ENCODE data around the gene GNAO1.

The GNAO1 gene

DNA sequence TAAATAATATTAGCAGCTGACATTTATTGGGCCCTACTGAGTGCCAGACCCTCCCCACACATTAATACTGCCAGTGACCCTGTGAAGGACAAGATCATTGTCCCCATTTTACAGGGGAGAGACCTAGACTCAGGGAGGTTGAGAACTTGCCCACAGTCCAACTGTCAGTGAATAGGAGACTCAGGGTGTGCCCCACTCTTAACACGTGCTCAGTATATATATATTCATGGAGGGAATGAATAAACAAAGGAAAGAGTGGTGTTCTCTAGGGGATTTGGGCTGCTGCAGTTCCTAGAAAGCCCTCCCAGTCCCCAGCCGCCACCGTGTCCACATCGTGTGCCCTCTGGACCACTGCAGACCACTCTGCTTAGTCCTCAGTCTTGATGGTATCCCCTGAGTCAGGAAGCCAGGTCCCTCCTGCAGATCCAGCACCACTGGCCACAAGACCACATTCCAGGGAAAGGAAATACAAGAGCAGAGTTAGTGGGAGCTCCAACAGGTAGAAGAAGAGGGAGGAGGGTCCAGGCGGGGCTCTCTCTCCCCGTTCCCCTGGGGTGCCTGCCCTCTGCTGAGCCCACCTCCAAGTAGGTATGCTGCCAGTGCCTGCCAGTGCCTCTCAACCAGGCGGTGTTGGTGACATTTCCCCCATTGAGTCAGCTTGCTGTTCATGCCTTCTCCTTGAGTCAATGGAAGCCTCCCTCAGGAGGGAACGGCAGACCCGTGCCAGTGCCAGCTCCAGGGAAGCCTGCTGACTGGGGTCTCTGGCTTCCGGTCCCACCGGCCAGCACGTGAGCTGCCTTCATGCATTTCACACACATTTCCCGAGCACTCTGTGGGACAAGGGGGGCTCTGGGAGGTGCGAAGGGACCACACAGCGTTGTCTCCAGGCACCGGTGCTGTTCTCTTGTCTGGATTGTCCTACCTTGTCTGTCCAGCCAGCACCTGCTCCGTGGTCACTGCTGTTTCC lies 75.6 kb downstream of the GNAO1 start:
- no peak for DNase-seq (ENCODE audit: low spot score)

DNA sequence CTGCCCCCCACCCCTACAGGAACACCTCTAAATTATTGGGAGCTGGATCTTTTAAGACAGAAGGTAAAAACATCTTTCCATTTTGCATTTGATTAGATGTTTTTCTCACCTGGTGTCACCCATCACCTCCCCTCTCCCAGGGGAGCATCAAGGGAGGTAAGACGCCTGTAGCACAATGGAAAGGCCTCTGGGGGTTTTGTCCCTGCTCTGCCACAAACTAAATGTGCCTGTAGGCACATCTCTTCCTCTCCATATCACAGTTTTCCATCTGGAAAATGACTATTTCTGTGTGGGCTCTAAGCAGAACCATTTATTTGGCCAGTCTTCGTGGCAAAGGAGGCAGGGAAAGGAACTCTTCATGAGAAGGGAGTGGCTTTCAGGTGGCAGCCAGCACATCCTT lies 76.6 kb downstream of the GNAO1 start:
- no peak for DNase-seq (ENCODE audit: low spot score)

DNA sequence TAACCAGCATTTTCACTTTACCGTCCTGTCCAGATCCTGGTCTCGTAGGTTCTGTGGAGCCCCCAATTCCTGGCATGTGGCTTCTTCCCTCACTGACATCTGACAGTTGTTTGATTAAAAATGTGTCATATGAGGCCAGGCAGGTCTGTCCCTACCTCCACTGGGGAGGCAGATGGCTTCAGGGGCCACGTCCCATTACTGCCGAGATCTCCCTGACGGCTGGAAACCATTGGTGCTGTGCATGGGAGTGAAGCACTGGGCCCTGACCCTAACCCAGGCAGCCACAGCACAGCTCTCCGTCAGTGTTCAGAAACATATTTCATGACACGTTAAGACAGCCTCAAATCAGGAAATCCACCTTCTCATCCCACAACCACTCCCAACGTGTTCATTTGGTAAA lies 77.5 kb downstream of the GNAO1 start:
- no peak for DNase-seq (ENCODE audit: low spot score)

DNA sequence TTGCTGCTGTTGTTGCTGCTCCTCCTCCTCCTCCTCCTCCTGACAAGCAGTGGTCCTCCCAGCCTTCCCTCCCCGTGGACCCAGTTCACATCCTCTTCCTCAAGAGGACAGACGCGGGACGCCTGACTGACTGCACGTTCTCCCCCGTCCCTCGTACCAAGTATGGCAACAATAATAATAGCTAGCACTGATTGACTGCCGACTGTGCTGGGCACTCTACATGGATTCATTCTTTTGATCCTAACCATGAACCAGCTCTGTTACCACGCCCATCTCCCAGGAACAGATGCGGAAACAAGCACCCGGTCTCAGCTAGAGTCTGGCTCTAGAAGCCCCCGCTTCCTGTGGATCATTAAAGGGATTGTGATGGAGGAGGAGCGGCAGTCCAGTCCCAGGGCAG lies 78.0 kb downstream of the GNAO1 start:
- DNase-seq (ENCODE audit: low spot score), result no peak

DNA sequence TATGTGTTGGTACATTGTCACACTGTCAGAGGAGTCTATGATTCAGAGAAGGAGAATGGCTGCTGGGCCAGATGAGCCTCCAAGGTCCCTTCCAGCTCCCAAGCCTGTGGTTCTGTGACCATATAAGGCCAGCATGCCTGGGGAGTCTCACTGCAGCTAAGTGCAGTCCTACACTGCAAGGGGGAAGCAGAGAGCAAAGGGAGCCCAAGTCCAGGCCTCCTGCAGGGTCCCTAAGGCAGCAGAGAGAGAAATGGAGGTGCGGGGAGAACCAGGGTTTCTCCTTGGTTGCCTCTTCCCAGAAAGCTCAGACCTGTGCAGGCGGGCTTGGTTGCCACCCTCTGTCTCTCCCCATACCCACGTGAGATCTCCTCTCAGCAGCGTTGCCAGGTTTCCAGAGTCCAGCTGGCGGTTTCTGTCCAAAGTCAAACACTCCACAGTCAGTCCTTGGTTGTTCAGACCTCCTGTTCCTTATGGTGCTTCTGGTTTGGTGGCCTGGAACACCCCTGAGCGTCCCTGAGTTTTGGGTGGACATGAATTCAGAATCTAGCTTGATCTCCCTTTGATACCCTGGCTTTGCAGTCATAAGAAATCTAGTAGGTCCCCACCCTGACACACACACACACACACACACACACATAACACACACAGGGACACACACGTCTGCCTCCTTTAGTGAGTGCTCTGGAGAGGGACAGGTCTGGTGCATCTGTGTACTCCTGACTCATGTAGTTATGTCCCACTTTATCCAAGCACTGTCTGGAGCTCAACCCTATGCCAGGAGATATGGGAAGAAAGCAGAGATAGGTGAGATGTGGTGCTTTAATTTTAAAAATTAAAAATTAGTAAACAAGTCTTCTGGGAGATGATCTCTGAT lies 78.8 kb downstream of the GNAO1 start:
- DNase-seq (ENCODE audit: low spot score), result no peak

DNA sequence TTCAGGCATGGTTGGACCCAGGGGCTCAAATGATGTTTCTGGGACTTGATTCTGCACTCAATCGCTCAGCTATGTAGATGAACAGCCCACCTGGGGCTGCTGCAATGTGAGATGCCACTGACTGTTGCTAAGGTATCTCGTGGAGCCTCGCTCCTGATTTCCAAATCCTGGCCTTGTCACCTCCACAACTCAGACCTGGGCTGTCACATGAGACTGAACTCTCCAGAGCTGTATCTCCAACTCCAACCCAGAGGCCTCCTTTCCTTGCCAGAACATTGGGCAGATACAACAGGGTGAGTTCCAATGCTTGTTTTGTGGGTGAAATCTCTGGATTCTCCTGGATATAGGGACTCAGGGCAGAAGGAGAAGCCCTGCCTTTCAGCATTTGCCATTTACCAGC lies 79.5 kb downstream of the GNAO1 start:
- no peak for DNase-seq (ENCODE audit: low spot score)

DNA sequence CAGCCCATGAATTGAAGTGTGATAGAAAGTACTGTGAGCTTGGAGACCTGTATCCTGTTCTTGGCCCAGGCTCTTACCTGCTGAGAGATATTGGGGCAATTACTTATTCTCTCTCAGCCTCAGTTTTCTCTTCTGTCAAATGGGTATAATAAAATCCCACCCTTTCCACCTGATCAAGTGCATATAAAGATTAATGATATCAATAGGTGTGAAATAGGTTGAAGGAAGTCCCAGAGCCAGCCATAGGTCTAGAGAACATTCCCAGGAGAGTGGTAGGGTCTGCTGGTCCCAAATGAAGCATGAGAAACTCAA lies 81.2 kb downstream of the GNAO1 start:
- no peak for DNase-seq (ENCODE audit: low spot score)

DNA sequence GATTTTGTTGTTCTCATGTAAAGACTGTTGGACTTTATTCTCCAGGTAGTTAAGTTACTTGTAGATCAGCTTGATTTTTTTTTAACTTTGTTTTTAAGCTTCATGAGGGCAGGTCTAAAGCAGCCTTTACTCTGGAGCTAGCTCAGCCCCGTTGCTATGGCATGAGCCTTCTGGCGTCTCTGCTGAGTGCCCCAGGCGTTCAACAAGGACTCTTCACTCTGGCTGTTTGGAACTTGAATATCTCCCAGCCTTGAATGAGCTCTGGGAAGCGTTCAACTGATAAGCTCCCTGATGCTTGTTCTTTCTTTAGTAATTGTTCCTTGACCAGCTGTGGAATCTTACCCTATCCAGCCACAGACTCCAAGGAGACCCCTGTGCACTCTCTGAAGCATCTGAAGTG lies 82.3 kb downstream of the GNAO1 start:
- no peak for DNase-seq (ENCODE audit: low spot score)

DNA sequence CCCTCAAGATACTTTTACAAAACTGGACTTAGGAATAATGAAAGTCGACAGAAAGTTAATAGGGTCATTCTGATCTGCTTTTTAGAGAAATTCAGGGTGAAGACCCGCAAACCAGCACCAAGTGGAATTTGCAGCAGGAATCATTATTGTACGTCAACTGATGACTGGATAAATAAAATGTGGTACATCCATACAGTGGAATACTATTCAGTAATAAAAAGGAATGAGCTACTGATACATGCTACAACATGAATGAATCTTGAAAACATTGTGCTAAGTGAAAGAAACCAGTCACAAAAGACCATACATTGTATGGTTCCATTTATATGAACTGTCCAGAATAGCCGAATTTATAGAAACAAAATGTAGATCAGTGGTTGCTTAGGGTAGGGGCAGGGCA lies 83.1 kb downstream of the GNAO1 start:
- DNase-seq (ENCODE audit: low spot score), result no peak

DNA sequence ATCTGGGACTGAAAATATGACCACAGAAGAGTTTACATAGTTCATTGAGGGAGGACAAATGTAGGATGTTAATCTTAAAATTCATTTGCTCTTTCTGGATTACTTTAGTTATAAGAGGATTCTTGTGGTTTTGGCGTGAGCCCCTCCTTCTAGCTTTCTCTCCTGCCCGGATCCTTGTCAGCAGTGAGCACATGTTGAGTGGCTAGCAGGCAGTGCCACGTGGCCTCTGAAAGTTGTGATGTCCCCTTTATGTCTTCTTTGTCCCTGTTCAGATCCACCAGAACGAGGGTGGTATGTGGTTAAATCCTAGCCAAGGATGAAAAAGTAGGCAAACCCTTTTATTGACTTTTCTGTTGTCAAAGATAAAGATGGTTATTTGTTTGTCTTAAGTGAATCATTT lies 83.8 kb downstream of the GNAO1 start:
- DNase-seq (ENCODE audit: low spot score), result no peak

DNA sequence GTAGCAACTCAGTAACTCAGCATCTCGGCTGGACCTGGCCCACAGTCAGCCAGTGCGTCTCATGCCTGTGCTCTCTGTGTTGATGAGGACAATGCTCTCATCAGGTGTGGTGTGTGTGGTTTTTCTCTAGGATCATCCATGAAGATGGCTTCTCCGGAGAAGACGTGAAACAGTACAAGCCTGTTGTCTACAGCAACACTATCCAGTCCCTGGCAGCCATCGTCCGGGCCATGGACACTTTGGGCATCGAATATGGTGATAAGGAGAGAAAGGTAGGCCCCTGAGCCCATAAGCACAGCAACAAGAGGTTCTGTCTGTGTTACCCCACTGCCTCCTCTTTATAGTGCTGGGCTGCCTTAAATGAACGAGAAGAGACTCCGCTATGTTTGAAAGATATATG lies 84.5 kb downstream of the GNAO1 start:
- no peak for DNase-seq (ENCODE audit: low spot score)

DNA sequence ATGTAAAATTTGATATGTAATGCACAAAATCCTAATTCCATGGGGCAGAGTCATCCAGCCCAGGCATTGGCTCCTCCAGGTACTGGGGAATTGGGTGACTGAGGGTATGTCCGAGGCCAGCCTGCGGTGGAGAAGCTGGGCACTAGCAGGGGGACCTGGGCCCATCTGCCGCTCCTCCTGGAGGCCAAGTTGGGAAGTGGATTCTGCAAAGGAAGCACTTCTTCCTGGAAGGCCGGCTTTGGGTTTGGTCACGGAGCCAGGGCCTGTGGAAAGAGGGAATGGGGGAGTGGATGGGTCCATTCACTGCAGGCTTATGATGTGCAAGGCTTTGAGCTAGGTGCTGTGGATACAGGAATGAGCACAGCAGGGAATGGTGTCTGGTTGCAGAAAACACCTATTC lies 85.8 kb downstream of the GNAO1 start:
- no peak for DNase-seq (ENCODE audit: low spot score)

DNA sequence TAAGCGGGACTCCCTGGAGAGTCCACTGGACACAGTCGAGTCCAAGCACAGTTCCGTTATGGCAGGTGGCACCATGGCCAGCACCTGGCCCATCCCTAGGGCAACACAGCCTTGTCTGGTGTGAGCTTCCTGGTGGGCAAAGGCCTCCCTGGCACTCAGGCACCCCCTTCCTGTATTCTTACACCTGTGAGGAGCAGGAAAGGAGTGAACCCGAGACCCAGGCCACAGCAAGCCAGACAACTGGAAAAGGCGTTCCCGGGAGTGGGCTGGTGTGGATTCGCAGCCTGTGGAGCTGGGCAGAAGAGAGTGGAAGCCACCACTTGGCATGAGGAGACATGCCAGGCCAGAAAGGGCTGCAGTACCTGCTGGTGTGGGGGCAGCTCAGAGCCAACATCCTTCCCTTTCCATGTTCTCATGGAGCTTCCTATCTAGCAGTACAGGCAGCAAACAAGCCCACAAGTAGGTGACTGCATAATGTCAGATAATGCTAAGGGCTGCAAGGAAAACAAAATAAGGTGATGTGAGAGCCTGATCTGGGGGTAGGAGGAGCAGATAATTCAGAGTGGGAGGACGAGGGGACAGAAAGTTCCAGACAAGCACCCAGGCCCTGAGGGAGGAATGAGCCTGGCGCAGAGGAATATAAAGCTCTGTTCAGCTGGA lies 87.0 kb downstream of the GNAO1 start:
- no peak for DNase-seq (ENCODE audit: low spot score)

DNA sequence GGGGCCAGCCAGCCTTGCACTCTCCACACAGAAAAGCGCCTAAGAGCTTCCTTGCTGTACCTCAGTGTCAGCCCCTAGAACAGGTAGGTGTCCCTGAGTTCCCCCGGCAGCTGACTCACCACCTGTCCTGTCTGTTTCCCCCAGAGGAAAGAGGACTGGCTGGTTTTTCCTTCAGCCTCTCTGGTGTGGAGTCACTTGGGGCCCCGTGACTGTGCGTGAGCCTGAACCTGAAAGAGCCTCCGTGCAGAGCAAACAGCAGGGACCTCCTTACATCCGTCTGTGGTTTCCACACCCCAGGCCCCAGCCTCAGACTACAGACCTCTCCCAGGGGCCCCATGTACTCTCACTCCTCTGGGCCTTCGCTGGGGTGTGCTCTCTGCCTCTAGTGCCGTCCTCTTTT lies 87.8 kb downstream of the GNAO1 start:
- peak; percentile 55 for DNase-seq (ENCODE audit: low spot score)

DNA sequence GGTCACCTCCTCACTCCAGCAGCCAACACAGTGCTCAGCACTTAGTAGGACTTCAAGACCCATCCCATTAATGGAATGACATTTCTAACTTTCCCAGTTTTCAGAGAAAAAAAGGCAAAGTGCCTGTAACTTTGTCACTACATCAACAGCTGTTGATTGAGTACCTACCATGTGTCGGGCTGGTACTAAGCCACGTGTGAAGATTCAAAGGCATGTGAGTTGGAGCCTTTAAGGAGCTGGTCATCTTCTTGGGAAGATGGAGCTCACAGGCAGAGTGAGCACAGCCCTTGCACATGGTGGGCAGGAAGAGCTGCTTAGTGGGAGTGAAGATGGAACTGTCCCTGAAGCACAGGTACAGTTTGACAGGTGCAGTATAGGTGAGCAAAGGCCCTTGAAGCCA lies 88.6 kb downstream of the GNAO1 start:
- DNase-seq (ENCODE audit: low spot score), result no peak

DNA sequence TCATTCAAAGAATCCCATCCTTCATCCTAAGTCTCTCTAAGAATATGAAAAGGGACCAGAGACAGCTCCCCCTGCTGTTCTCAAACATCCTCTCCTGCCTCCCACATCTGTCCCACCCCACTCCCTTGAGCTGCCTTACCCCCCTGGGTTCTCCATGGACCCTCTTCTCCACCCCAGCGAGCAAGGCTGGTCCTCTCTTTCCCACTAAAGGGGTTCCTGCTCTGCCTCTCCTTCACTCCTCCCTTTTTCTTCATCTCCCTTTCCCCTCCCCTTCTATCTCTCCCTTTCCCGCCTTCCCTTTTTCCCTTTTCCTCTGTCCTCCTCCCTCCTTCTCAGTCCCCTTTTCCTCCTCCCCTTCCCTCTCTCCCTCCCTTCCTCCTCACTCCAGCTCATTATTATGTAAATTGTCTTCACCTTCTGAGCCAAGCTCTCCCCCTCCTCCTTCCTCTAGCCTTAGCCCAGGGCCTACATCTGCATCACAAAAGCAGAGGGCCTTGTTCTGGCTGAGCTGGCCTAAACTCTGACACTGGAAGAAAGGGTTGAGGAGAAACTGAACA lies 90.0 kb downstream of the GNAO1 start:
- DNase-seq (ENCODE audit: low spot score), result no peak

DNA sequence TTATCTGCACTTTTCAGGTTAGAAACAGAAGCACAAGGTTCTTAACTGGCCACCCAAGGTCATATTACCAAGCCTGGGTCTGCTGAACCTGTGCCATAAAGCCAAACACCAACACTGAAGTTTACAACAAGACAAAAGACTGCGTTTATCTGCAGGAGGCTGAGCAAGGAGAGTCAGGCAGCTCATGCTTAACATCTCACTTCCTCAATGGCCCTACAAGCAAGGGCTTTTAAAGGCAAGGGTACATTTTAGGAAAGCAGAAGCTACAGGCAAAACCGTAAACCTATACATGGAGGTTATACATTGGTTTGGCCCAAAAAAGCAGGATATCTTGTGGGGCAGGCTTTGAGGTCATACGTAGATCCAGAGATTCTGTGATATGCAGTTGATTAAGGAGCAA lies 91.2 kb downstream of the GNAO1 start:
- no peak for DNase-seq (ENCODE audit: low spot score)

DNA sequence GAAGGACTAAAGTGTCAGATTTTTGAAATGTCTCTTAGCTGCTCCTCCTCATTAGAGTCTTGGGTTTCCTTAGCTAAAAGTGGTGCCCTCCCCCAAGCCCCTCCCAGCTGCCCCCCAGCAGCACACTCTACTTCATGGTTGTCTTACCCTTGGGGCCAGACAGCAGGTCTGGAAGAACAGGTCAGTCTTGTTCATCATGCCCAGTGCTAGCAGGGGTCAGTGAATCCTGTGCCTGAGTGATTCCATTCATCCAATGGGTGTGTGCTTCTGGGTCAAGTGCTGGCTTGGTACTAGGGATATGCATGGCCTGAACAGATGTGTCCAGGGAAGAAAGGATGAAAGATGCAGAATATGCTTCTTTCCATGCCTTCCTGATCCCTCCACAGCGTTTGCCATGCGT lies 93.2 kb downstream of the GNAO1 start:
- DNase-seq (ENCODE audit: low spot score), result no peak

DNA sequence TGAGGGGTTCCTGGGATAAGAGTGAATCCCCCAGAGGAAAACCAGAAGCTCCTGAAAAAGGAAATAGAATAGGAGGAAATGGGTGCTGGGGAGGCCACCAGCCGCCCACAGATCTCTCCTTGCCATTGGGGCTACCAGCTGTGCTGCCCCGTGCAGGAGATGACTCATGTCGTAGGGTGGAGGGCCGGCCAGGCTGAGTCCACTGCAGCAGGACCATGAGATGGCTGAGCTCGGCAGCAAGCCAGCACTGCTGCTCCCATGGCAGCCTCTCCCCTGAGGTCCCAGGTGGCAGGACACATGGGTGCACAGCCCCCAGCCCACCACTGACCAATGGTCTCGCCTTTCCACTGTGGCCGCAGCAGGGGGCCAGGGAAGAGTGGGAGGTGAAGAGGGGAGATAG lies 95.5 kb downstream of the GNAO1 start:
- DNase-seq (ENCODE audit: low spot score), result no peak

DNA sequence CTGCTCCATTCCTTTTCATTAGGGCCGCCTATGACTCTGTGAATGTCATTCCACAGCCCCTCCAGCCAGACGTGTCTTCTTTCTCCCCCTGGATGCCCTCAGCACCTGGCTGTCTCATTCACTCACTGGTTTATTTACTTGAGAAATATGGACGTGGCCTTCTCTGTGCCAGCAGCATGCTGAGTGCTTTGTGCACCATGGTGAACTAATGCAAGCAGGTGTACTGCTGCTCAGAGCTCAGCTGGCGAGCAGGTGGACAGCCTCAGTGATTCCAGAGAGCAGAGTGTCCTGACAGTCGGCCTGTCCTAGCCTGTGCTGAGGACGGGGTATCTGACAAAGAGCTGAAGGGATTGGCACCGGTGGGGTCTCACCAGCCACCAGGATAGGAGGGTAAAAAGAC lies 96.7 kb downstream of the GNAO1 start:
- no peak for DNase-seq (ENCODE audit: low spot score)

DNA sequence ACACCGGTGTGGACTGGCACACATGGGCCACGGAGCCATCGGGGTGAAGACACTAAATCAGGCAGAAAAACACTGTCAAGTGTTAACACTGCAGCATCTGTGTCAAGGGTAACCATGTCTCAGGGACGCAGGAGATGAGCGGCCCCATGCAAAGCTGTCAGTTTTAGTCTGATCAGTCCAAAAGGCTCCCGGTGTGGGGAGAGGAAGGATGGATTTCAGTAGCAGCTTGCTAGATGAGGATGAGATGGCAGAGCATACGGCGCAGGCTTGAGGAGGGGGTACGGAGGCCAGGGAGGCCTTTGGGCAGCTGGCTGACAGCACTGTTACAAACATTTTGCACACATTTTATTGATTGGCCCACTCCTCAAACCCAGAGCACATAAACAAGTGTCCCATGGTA lies 98.1 kb downstream of the GNAO1 start:
- no peak for DNase-seq (ENCODE audit: low spot score)

DNA sequence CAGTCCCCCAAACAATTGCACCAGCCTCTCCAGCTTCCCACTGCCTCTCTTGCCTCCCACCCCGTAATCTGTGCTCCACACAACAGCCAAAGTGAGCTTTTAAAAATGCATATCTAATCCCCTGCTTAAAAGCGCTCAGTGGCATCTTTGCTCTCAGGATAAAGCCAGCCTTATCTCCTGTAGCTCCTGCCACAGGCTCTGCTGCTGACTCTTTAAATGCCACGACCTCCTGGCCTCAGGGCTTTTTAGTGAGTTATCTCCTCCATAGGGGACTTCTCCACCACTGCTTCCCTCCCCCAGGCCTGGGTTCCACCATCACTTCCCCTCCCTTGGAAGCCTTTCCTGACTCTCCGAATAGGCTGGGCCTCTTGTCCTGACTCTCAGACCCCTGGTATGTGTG lies 98.6 kb downstream of the GNAO1 start:
- no peak for DNase-seq (ENCODE audit: low spot score)

DNA sequence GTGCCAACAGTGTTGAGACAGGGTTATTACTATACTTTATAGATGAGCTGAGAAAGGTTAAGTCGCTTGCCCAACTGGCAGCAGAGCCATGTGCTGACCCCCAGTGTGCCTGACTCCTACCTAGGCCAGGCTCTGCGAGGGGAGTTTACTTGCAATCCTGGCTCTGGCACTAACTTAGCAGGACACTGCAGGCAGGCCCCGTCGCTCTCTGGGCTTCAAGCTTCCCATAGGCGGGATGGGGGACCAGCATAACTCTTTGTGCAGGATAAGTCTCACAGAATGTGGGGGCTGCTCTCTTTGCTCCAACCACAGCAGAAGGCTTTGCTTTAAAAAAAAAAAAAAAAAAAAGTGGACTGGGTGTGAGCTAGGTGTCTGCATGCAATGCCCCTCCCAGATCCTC lies 102.7 kb downstream of the GNAO1 start:
- no peak for DNase-seq (ENCODE audit: low spot score)
